H7 (cell line): ENCODE data around the gene ROPN1. TPM values are rescaled to one million over a fixed set of nuclear protein-coding genes. Genes with fewer than 3 reads are reported as not detected.
"Not testable (repeated sequence)": the region's sequence is repeated elsewhere in the genome, so short reads cannot be mapped to it uniquely, and the experiment has no call there.

Source experiments
- DNase-seq: peaks from one replicate; pipeline ENCODE4 v3.0.0; 2012
- H3K27me3 ChIP-seq: 2 replicates; pipeline ENCODE4 v1.6.0; 2011; ENCODE audit warnings: mild to moderate bottlenecking, low read length; ENCODE audit not compliant: control insufficient read depth, insufficient read depth
- H3K36me3 ChIP-seq: replicated peaks from 2 replicates; pipeline ENCODE4 v1.5.1; 2011; ENCODE audit warnings: low read length; ENCODE audit not compliant: control insufficient read depth, insufficient read depth
- H3K4me3 ChIP-seq: 2 replicates; pipeline ENCODE4 v1.5.1; 2011; ENCODE audit warnings: low read depth, mild to moderate bottlenecking, control low read depth, low read length, moderate library complexity; ENCODE audit not compliant: insufficient read depth
- total RNA-seq: library from RNA; depleted of rRNA; stranded (reverse); fragments of >200 nt; shearing (Covaris generic); gene quantifications from 2 replicates; pipeline ENCODE4 v1.2.3, GENCODE V29; 2014; rRNA removed

The ROPN1 gene
- total RNA-seq = not detected in 2 replicates

- DNase-seq, H3K36me3 ChIP-seq, H3K4me3 ChIP-seq: not testable (repeated sequence)
- peaks cover 31% of the 10 kb centered on the region for H3K27me3 ChIP-seq
Measured at GRCh38 chr3:123991730-123992588, at the start of gene ROPN1. Gene ROPN1 (minus strand): TSS chr3:123992124. CDS start chr3:123980481, 11,643 bp downstream.

- Histone ChIP-seq H3K27me3 (peaks cover 2% of the 10 kb centered on the region; the same call in 1 of the 2 replicates), H3K36me3 (no peaks in the 10 kb centered on the region), H3K4me3 (no peak overlapping the region)
- DNase-seq = no peak
Measured at GRCh38 chr3:124041553-124041952, 49.6 kb upstream of the ROPN1 start.

- Histone ChIP-seq H3K36me3 (no peaks in the 10 kb centered on the region), H3K27me3 (peaks cover 30% of the 10 kb centered on the region), H3K4me3 (no peak overlapping the region)
- no peak for DNase-seq
Measured at GRCh38 chr3:124037326-124037725, 45.4 kb upstream of the ROPN1 start.

GRCh38 chr3:124036214-124036613 is 44.3 kb upstream of the ROPN1 start:
- not testable (repeated sequence) for DNase-seq, H3K4me3 ChIP-seq, H3K36me3 ChIP-seq
- H3K27me3 ChIP-seq = peaks cover 34% of the 10 kb centered on the region

- Histone ChIP-seq H3K4me3 (no peak overlapping the region), H3K36me3 (no peaks in the 10 kb centered on the region), H3K27me3 (peaks cover 34% of the 10 kb centered on the region)
- DNase-seq = no peak
Measured at GRCh38 chr3:124035463-124036121, 43.7 kb upstream of the ROPN1 start.

GRCh38 chr3:124034844-124035152 is 42.9 kb upstream of the ROPN1 start:
- H3K27me3 ChIP-seq = peaks cover 34% of the 10 kb centered on the region
- H3K4me3 ChIP-seq = no peak overlapping the region; the same call in 1 of the 2 replicates
- H3K36me3 ChIP-seq = no peaks in the 10 kb centered on the region
- DNase-seq = no peak

GRCh38 chr3:124034016-124034843 is 42.3 kb upstream of the ROPN1 start:
- peak; percentile 86 for DNase-seq
- Histone ChIP-seq H3K36me3 (no peaks in the 10 kb centered on the region), H3K27me3 (peaks cover 34% of the 10 kb centered on the region), H3K4me3 (peak overlapping the region; percentile 83)

GRCh38 chr3:124033360-124034015 is 41.6 kb upstream of the ROPN1 start, which contains the start of gene KALRN:
Gene KALRN (plus strand): TSS chr3:124033369.
- H3K27me3 ChIP-seq = peaks cover 34% of the 10 kb centered on the region
- no peaks in the 10 kb centered on the region for H3K36me3 ChIP-seq
- H3K4me3 ChIP-seq = peak within 1 kb of the TSS; percentile 83
- DNase-seq = no peak

GRCh38 chr3:124032881-124033359 is 41.0 kb upstream of the ROPN1 start:
- Histone ChIP-seq H3K27me3 (peaks cover 34% of the 10 kb centered on the region), H3K4me3 (peak overlapping the region; percentile 83), H3K36me3 (no peaks in the 10 kb centered on the region)
- peak; percentile 96 for DNase-seq

GRCh38 chr3:124032311-124032880 is 40.5 kb upstream of the ROPN1 start:
- H3K36me3 ChIP-seq = no peaks in the 10 kb centered on the region
- H3K4me3 ChIP-seq = peak overlapping the region; percentile 78
- H3K27me3 ChIP-seq = peaks cover 38% of the 10 kb centered on the region
- DNase-seq = peak; percentile 58

- Histone ChIP-seq H3K36me3 (no peaks in the 10 kb centered on the region), H3K4me3 (no peak overlapping the region), H3K27me3 (peaks cover 8% of the 10 kb centered on the region)
Measured at GRCh38 chr3:124026516-124026915, 34.6 kb upstream of the ROPN1 start.

GRCh38 chr3:124023531-124023930 is 31.6 kb upstream of the ROPN1 start:
- DNase-seq, H3K36me3 ChIP-seq, H3K27me3 ChIP-seq, H3K4me3 ChIP-seq: not testable (repeated sequence)

More at GRCh38 chr3:124026516-124026915, 34.6 kb upstream of the ROPN1 start:
- DNase-seq = no peak

- DNase-seq = no peak
Measured at GRCh38 chr3:124019291-124019690, 27.4 kb upstream of the ROPN1 start.

More at GRCh38 chr3:124019291-124019690, 27.4 kb upstream of the ROPN1 start:
- Histone ChIP-seq H3K4me3 (no peak overlapping the region), H3K36me3 (no peaks in the 10 kb centered on the region), H3K27me3 (no peaks in the 10 kb centered on the region)
